ENCODE data around the gene ADAT2.
"Not testable (repeated sequence)": the region's sequence is repeated elsewhere in the genome, so short reads cannot be mapped to it uniquely, and the experiment has no call there.

ADAT2 gene

GRCh38 chr6:143450453-143451371 lies at the start of gene ADAT2, which contains the start of gene PEX3:
TSS of gene ADAT2 (minus strand) at chr6:143450695. CDS start at chr6:143450658, 37 bp downstream.
TSS of gene PEX3 (plus strand) at chr6:143450805. CDS start at chr6:143451043, 238 bp downstream.
- peak; percentile 96 for DNase-seq (ENCODE audit: low spot score)

DNA sequence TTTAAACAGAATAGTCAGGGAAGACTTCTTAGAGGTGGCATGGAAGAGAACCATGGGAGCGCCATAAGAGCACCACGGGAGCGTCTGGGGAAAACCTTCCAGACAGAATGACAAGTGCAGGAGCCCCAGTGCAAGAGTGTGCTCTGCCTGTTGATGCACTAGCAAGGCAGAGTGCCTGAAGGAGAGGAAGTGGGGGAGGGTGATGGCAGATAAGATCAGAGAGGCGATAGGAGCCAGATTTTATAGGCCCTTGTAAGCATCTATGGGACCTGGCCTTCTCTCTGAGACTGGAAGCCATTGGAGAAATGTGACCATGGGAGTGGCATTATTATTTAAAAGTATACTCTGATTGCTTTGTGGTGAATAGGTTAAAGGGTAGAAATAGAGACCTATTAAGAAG lies 47.9 kb upstream of the ADAT2 start:
- no peak for DNase-seq (ENCODE audit: low spot score)

DNA sequence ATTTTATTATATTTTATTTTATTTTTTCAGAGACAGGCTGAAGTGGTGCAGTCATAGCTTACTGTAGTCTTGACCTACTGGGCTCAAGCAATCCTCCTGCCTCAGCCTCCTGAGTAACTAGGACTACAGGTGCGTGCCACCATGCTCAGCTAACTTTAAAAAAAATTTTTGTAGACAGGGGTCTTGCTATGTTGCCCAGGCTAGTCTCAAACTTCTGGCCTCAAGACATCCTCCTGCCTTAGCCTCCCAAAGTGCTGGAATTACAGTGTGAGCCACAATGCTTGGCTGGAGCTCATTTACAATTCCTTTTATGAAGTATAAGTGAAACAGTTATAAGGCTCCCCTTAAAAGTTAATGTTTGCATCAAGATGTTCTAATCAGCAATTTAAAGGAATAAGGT lies 46.5 kb upstream of the ADAT2 start:
- DNase-seq (ENCODE audit: low spot score): no peak

- no peak for DNase-seq (ENCODE audit: low spot score)
These were observed 40.3 kb upstream of the ADAT2 start for GRCh38 chr6:143490775-143491174.

DNA sequence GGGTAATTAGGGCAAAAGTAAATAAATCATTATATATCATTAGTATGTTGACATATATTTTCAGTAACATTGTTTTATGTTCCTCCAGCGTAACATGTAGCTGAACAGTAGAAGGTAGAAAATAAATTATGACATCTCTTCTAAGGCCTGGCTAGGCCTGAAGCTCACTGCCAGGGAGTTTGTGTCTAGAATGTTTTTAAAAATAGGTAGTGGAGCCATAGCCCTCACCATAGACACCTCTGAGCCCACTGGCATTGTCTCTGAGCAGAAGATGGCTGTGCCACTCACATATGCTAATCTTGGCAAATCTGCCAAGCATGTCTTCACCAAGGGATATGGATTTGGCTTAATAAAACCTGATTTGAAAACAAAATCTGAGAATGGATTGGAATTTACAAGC lies 39.7 kb upstream of the ADAT2 start:
- no peak for DNase-seq (ENCODE audit: low spot score)

GRCh38 chr6:143486752-143487151 lies 36.3 kb upstream of the ADAT2 start:
- DNase-seq (ENCODE audit: low spot score): no peak

- no peak for DNase-seq (ENCODE audit: low spot score)
These were observed 35.5 kb upstream of the ADAT2 start for GRCh38 chr6:143485967-143486366.

- DNase-seq (ENCODE audit: low spot score): no peak
These were observed 32.1 kb upstream of the ADAT2 start for GRCh38 chr6:143482593-143482992.

GRCh38 chr6:143478479-143479062 lies 28.1 kb upstream of the ADAT2 start:
- DNase-seq (ENCODE audit: low spot score): no peak

- no peak for DNase-seq (ENCODE audit: low spot score)
These were observed 26.1 kb upstream of the ADAT2 start for GRCh38 chr6:143476545-143476944.

DNA sequence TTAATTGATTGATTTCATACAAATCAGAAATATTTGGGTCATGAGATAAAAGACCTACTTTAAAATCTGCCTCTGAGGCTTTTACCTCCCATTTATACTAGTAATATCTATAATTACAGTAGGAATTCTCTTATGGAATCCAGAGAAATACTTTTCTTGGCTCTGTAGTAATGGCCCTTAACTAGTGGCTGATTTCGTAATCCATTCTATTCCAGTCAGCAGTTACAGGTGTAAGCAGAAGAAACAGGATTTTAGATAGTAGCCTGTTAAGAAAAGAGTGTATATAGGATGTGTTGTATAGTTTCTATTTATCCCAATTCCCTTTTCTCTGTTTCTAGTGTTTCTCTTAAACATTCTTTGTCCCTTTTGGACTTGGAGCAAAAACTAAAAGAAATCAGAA lies 21.3 kb upstream of the ADAT2 start:
- no peak for DNase-seq (ENCODE audit: low spot score)

GRCh38 chr6:143468823-143469222 lies 18.3 kb upstream of the ADAT2 start:
- DNase-seq (ENCODE audit: low spot score): not testable (repeated sequence)

DNA sequence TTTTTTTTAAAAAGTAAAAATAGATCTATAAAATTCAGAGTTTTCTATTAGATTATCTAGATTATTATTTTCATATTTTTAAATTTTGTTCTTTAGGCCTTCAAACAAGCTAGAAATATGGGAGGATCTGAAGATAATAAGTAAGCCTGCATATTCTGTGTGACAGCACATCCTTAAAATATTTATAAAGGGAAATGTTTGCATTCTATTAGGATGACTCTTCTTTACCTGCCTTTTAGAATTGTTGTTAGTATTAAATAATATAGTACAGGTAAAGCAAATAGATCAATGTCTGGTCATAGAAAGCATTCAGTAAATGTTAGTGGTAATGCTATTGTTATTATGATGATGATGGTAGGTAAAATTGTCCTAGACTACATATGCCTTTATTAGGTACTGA lies 17.5 kb upstream of the ADAT2 start:
- DNase-seq (ENCODE audit: low spot score): no peak

DNA sequence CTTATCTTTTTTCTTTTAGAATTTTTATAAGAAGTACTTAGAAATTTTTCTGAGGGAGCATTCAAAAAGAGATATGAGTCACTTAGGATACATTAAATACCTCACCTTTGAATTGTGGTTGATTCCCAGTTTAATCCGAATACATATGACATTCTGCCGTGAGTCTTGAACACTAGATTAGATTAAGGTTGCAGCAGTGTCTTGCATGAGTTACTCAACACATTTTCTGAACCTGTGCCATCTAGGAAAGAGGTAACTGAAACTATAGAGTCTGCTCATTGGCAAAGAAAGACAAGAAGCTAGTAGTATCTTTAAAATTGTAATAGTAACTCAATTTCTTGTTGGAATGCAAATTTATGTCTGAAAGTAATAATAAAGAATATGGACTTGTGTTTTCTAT lies 15.1 kb upstream of the ADAT2 start:
- DNase-seq (ENCODE audit: low spot score): no peak

DNA sequence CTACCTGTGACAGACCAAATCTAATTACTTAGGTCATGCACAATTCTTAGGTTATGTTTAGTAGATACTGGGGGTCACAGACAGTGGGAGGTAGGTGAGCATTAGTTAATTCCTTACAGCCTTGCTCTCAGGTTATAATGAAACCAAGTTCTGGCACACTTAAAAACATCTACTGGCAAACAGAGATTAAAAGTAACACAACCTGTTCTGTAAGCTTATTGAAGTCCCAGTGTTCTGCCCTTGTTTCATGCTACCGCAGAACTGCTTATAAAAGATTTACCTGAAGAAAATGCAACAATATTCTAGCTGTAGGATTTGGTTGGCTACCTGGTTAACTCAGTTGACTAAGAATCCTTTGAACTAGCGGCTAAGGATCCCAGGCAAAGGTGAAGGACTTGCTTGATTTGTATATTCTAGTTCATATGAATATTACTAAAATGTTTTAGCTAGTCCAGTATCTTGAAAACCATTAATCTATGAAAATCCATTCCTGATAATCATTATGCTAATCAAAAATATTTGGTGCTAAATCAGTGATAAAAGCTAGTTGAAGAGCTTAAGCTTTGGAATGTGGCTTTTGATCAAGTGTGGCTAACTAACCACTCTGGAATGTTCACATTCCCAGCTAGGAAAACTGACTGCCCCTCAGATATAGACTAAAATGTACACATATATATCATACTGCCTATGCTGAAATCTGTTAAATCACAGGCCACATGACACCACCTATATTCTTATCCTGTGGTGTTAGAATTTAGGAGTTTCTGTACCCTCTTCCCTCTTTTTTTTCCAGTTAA lies 7.3 kb upstream of the ADAT2 start:
- DNase-seq (ENCODE audit: low spot score): peak; percentile 12

GRCh38 chr6:143451531-143451930 lies 1.0 kb upstream of the ADAT2 start:
- DNase-seq (ENCODE audit: low spot score): peak; percentile 2

DNA sequence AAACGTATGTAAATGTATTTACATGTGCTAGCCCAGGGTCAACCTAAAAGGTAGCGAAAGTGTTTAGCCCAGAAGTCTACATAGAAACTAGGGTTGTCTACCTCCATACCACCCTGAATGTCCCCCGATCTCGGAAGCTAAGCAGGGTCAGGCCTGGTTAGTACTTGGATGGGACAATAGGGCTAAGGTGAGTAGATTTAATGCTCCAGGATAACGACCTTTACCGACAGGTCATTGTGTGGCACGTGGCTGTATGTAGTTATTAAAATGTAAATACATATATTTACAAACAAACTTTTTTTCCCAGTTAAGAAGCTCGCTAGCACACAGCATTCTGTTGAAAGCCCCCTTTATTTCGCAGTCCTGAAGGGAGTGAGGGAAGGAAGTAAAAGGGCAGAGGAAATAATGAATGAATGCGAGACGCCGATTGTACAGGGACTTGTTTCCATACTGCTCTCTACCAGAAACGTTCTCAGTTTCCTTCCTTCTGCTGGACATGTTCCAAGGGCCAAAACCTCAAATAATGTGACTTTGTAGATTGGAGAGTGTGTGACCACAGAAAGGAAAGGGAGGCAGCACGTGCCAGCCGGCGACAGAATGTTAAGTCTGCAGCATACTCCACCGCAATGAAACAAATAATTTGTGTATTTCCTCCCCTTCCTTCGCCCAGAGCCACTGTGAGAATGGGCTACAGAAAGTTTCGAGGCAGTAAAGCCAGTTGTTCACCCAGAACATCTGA lies 612 bp downstream of the ADAT2 start:
- DNase-seq (ENCODE audit: low spot score): peak; percentile 9

DNA sequence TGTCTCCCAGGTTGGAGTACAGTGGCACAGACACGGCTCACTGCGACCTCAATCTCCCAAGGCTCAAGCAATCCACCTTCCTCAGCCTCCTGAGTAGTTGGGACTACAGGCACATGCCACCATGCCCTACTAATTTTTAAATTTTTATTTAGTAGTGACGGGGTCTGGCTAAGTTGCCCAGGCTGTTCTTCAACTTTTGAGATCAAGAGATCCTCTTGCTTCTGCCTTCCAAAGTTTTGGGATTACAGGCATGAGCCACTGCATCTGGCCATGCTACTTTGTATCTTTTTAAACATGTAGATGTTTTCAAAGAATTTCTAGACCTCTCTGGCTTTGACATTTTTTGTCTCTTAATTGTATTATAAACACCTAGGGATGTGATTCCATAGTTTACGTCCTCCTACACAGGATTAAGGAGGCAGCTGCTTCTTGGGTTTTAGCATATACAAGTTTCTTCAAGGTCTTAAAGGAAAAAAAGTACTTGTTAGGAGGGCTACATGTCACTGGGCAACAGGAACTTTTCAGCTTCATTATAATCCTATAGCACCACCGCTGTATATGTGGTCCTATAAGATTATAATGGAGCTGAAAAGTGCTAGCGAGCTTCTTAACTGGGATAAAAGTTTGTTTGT lies 1.3 kb downstream of the ADAT2 start:
- no peak for DNase-seq (ENCODE audit: low spot score)

GRCh38 chr6:143447865-143448264 lies 2.6 kb downstream of the ADAT2 start:
- not testable (repeated sequence) for DNase-seq (ENCODE audit: low spot score)

- no peak for DNase-seq (ENCODE audit: low spot score)
These were observed 7.4 kb downstream of the ADAT2 start for GRCh38 chr6:143443096-143443495.
